ENCODE results near the gene RFNG.
"Not testable (repeated sequence)": the region's sequence is repeated elsewhere in the genome, so short reads cannot be mapped to it uniquely, and the experiment has no call there.

The RFNG gene

DNA sequence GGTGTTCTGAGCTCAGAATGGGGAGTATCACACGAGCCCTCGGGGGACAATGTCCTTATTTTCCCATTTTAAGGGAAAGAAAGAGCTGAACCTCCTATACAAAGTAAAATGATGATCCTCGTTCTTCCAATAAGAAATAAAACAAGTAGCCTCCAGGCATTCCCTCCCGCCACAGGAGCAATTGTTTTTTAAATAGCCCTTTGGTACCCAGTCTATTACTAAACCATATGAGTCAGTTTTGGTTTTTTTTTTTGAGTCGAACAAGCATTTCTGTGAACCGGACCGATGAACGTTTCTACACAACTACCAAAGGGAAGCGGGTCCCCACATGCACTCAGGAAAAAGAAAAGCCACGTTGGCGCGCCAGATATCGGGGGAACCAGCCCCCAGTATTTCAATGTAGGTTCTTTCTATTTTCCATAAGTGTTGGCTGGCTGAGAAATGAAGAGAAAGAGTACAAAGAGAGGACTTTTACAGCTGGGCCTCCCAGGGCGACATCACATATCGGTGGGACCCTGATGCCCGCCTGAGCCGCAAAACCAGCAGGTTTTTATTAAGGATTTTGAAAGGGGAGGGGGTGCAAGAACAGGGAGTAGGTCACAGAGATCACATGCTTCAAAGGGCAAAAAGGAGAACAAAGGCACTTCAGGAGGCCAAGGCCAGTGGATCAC is 10.3 kb downstream of the RFNG start:
- H3K4me3 ChIP-seq (ENCODE audit: low read depth, low read length) = no peak overlapping the region
- no peak for DNase-seq (ENCODE audit: low read depth)
- TF ChIP-seq, protein P1, sequence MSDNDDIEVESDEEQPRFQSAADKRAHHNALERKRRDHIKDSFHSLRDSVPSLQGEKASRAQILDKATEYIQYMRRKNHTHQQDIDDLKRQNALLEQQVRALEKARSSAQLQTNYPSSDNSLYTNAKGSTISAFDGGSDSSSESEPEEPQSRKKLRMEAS (IDR thresholded peaks at IDR 0.05; ENCODE audit: low read depth, low read length) = no peak
- TF ChIP-seq, protein P2, sequence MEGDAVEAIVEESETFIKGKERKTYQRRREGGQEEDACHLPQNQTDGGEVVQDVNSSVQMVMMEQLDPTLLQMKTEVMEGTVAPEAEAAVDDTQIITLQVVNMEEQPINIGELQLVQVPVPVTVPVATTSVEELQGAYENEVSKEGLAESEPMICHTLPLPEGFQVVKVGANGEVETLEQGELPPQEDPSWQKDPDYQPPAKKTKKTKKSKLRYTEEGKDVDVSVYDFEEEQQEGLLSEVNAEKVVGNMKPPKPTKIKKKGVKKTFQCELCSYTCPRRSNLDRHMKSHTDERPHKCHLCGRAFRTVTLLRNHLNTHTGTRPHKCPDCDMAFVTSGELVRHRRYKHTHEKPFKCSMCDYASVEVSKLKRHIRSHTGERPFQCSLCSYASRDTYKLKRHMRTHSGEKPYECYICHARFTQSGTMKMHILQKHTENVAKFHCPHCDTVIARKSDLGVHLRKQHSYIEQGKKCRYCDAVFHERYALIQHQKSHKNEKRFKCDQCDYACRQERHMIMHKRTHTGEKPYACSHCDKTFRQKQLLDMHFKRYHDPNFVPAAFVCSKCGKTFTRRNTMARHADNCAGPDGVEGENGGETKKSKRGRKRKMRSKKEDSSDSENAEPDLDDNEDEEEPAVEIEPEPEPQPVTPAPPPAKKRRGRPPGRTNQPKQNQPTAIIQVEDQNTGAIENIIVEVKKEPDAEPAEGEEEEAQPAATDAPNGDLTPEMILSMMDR (IDR thresholded peaks at IDR 0.05; ENCODE audit: low read depth, low read length) = no peak

DNA sequence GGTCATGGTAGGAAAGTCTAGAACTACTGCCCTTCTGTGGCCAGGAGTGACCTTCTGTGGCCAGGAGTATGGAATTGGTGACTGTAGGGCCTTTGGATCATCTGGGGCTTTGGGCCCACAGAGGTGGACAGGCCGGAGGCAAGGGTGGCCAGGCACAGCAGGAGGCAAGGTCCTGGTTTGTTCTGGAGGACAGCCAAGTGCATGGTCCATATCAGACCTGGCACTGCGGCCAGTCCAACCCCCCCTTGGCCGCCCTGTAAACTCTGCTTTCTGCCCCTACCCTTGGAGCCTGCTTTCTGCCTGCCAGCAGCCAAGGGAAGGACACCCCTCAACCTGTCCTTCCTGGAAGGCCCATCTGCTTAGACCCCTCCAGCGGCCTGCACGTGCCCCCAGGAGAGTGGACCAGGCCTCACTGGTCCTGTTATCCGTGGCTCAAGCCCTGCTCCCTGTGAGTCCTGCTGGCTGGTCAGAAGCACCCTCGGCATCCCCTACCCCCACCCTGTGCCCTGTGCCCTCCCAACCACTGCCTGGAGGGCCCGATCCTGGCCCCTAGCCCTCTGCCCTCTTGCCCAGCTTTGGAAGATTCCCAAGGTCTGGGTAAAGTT is 11.8 kb downstream of the RFNG start:
- DNase-seq (ENCODE audit: low read depth) = no peak
- no peak overlapping the region for H3K4me3 ChIP-seq (ENCODE audit: low read depth, low read length)
- TF ChIP-seq POLR2A (IDR thresholded peaks at IDR 0.05; ENCODE audit: extremely low read depth, insufficient read length) = no peak
- TF ChIP-seq, protein P2 (IDR thresholded peaks at IDR 0.05; ENCODE audit: low read depth, low read length) = no peak
- TF ChIP-seq MYC (IDR thresholded peaks at IDR 0.05; ENCODE audit: low read depth, low read length) = no peak
- TF ChIP-seq, protein P1 (IDR thresholded peaks at IDR 0.05; ENCODE audit: low read depth, low read length) = no peak

DNA sequence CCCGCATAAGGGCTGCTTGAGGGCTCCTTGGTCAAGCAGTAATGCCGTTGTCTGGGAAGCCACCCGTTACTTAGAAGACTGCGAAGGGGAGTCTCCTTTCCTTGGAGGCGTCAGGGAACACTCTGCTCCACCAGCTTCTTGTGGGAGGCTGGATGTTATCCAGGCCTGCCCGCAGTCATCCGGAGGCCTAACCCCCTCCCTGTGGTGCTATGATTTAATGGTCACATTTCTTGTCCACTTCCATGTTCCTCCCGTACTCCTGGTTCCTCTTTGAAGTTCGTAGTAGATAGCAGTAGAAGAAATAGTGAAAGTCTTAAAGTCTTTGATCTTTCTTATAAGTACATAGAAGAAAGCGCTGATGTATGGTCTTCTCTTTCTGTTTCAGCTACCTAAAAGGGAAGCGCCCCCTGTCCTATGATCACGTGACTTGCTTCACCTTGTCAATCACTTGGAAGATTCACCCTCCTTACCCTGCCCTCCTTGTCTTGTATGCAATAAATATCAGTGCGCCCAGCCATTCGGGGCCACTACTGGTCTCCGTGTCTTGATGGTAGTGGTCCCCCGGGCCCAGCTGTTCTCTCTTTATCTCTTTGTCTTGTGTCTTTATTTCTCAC is 12.7 kb downstream of the RFNG start:
- not testable (repeated sequence) for H3K4me3 ChIP-seq (ENCODE audit: low read depth, low read length); DNase-seq (ENCODE audit: low read depth)

DNA sequence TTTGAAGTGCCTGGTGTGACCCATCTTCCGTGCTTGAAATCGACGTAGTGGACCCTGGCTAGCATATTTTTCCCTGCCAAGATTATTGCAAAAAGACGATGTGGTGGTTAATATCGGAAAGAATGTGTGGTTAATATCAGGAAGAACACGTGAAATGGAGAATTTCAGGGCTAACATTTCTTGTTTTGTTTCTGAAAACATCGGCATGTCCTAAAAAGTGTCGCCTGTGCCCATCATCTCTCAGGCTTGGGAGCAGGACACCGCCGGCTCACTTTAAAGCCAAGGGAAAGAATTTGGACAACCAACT is 13.8 kb downstream of the RFNG start:
- H3K4me3 ChIP-seq (ENCODE audit: low read depth, low read length) = peak overlapping the region; percentile 36
- DNase-seq (ENCODE audit: low read depth) = no peak
- TF ChIP-seq, protein P2 (IDR thresholded peaks at IDR 0.05; ENCODE audit: low read depth, low read length) = no peak
- TF ChIP-seq MYC (IDR thresholded peaks at IDR 0.05; ENCODE audit: low read depth, low read length) = no peak

DNA sequence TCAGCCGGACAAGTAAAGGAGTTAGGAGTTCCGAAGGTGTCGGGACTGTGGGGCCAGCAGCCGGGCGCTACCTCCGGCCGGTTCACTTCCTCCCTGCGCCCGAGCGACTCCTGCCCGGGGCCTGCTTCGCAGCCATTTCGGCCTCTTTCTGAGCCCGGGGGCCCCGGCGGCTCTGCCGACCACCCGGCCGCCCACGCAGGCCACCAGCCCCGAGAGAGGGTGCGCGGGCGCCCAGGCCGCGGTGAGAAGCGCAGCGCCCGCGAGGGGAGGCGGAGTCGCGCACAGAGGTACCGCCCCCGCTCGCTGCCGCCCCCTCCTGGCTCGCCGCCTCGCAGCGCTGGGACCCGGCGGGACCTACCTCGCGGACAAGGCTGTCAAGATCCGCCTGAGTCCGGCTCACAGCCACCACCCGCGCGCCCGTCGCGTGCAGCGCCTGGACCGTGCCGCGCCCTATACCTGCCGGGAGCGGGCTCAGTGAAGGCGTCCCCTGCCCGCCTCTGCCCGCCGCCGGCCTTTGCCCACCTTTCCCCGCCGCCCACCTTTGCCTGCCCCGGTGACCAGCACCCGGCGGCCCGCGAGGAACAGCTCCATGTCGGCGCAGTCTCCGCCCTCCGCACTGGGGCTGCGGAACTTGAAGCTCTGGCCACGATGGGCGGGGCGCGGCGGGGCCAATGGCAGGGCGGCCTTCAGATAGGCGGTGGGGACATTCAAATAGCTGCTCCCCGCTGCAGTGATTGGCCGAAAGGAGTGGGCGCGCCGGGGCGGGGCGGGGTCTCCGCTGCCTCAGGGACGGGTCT is 14.3 kb downstream of the RFNG start, which contains the start of gene DCXR:
TSS of gene DCXR (minus strand) at position 606 of the 797 bp plus-strand sequence. CDS start at position 591, 15 bp downstream.
- DNase-seq (ENCODE audit: low read depth) = peak; percentile 98
- peak within 1 kb of the TSS; percentile 75 for H3K4me3 ChIP-seq (ENCODE audit: low read depth, low read length)
- TF ChIP-seq, protein P2 (IDR thresholded peaks at IDR 0.05; ENCODE audit: low read depth, low read length) = peak; percentile 58
- TF ChIP-seq MYC (IDR thresholded peaks at IDR 0.05; ENCODE audit: low read depth, low read length) = peak; percentile 89
- TF ChIP-seq, protein P1 (IDR thresholded peaks at IDR 0.05; ENCODE audit: low read depth, low read length) = peak; percentile 57
- TF ChIP-seq POLR2A (IDR thresholded peaks at IDR 0.05; ENCODE audit: extremely low read depth, insufficient read length) = peak; percentile 95

DNA sequence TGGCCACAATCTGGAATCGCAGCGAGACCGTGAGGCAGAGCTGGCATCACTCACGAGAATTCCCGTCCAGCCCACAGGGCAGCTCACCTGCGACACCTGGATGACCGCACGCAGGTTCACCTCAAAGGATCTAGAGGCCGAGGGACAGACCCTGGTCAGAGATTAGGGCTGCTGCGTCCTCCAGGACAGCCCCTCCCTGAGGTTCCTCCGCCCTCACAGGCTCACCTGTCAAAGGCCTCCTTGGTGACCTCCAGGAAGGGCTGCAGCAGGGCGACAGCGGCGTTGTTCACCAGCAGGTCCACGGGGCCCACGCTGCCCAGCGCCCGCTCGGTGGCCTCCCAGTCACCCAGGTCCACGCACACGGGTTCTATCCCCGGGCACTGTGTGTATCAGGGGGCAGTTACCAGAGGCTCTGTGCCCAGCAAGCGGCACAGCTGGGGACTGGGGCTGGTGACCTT is 14.9 kb downstream of the RFNG start:
- H3K4me3 ChIP-seq (ENCODE audit: low read depth, low read length) = peak overlapping the region; percentile 75
- TF ChIP-seq, protein P2 (IDR thresholded peaks at IDR 0.05; ENCODE audit: low read depth, low read length) = no peak
- TF ChIP-seq, protein P1 (IDR thresholded peaks at IDR 0.05; ENCODE audit: low read depth, low read length) = no peak
- TF ChIP-seq MYC (IDR thresholded peaks at IDR 0.05; ENCODE audit: low read depth, low read length) (no peak), POLR2A (IDR thresholded peaks at IDR 0.05; ENCODE audit: extremely low read depth, insufficient read length) (no peak)

More for the DNA sequence above, 14.9 kb downstream of the RFNG start:
- DNase-seq (ENCODE audit: low read depth) = no peak

Measured in NB4 (cell line).